T follicular helper cell (primary cell): ENCODE measurements around the gene ERAL1.
"Not testable (repeated sequence)": the region's sequence is repeated elsewhere in the genome, so short reads cannot be mapped to it uniquely, and the experiment has no call there.

Source experiments
- DNase-seq: peaks from one replicate; pipeline ENCODE4 v3.0.0-alpha.2; 2020; ENCODE audit warnings: low read depth
- total RNA-seq, 2 experiments: gene quantifications; one replicate each; lab custom pipeline; 2026; lab: John Stamatoyannopoulos, UW

Gene ERAL1
- 22.4 to 37.8 reads per million in 2 experiments for total RNA-seq

- peak; percentile 79 for DNase-seq
Observed at GRCh38 chr17:28854457-28855335, at the start of gene ERAL1. TSS of gene ERAL1 (plus strand) at chr17:28855016. CDS start at chr17:28855035, 19 bp downstream.

- DNase-seq: no peak
Observed at GRCh38 chr17:28807925-28808634, 46.7 kb upstream of the ERAL1 start.

GRCh38 chr17:28810437-28810836 is 44.4 kb upstream of the ERAL1 start:
- DNase-seq: no peak

- DNase-seq: no peak
Observed at GRCh38 chr17:28811651-28812090, 43.1 kb upstream of the ERAL1 start.

- DNase-seq: peak; percentile 95
Observed at GRCh38 chr17:28812091-28812747, 42.6 kb upstream of the ERAL1 start.

- no peak for DNase-seq
Observed at GRCh38 chr17:28812748-28813377, 42.0 kb upstream of the ERAL1 start.

GRCh38 chr17:28816540-28816939 is 38.3 kb upstream of the ERAL1 start:
- no peak for DNase-seq

- DNase-seq: no peak
Observed at GRCh38 chr17:28818819-28819221, 36.0 kb upstream of the ERAL1 start.

GRCh38 chr17:28819582-28819981 is 35.2 kb upstream of the ERAL1 start:
- DNase-seq: no peak

- no peak for DNase-seq
Observed at GRCh38 chr17:28827672-28828071, 27.1 kb upstream of the ERAL1 start.

- no peak for DNase-seq
Observed at GRCh38 chr17:28828294-28829040, 26.3 kb upstream of the ERAL1 start.

- no peak for DNase-seq
Observed at GRCh38 chr17:28834420-28834819, 20.4 kb upstream of the ERAL1 start.

GRCh38 chr17:28836541-28836940 is 18.3 kb upstream of the ERAL1 start:
- DNase-seq: not testable (repeated sequence)

GRCh38 chr17:28839221-28839620 is 15.6 kb upstream of the ERAL1 start:
- DNase-seq: no peak

- DNase-seq: no peak
Observed at GRCh38 chr17:28841901-28842281, 12.9 kb upstream of the ERAL1 start.

GRCh38 chr17:28842282-28843012 is 12.4 kb upstream of the ERAL1 start, which contains the start of gene FAM222B:
TSS of gene FAM222B (minus strand) at chr17:28842790. CDS start at chr17:28766667, 76,123 bp downstream.
- DNase-seq: peak; percentile 75

- DNase-seq: no peak
Observed at GRCh38 chr17:28843816-28844148, 11.0 kb upstream of the ERAL1 start.

GRCh38 chr17:28846231-28846630 is 8.6 kb upstream of the ERAL1 start:
- DNase-seq: no peak

GRCh38 chr17:28846699-28847098 is 8.1 kb upstream of the ERAL1 start:
- not testable (repeated sequence) for DNase-seq

- DNase-seq: peak; percentile 28
Observed at GRCh38 chr17:28848667-28849066, 6.1 kb upstream of the ERAL1 start.
